Measurements from ENCODE around the gene TTPAL. TPM values are rescaled to one million over a fixed set of nuclear protein-coding genes. Genes with fewer than 3 reads are reported as not detected.

The TTPAL gene
- total RNA-seq, 4 donors from 2014 or later = 9.2 to 21.8 (median 13.8) TPM

- ATAC-seq = no peak
Measured at GRCh38 chr20:44442298-44443070, 33.2 kb upstream of the TTPAL start.

GRCh38 chr20:44445742-44446710, 29.6 kb upstream of the TTPAL start:
- Histone ChIP-seq H3K36me3 (no peaks in the 10 kb centered on the region), H3K4me3 (no peak overlapping the region), H3K9me3 (no peaks in the 10 kb centered on the region), H3K27ac (no peak overlapping the region), H3K4me1 (no peaks in the 10 kb centered on the region), H3K27me3 (peaks cover 5% of the 10 kb centered on the region)
- WGBS, 2 donors (ENCODE audit: low coverage in 1 of 2) = 71 to 90% methylated on average over 2 to 6 of the region's 6 CpGs
- no peak for TF ChIP-seq EP300 (IDR thresholded peaks at IDR 0.05)
- TF ChIP-seq POLR2A (IDR thresholded peaks at IDR 0.05) = no peak
- no peak for TF ChIP-seq POLR2AphosphoS5 (IDR thresholded peaks at IDR 0.05)
- no peak for TF ChIP-seq CTCF (IDR thresholded peaks at IDR 0.05)
- ATAC-seq = no peak

More at GRCh38 chr20:44442298-44443070, 33.2 kb upstream of the TTPAL start:
- H3K4me1 ChIP-seq = no peaks in the 10 kb centered on the region
- no peaks in the 10 kb centered on the region for H3K36me3 ChIP-seq
- peaks cover 20% of the 10 kb centered on the region for H3K27me3 ChIP-seq
- no peak for TF ChIP-seq POLR2AphosphoS5 (IDR thresholded peaks at IDR 0.05)
- TF ChIP-seq CTCF (IDR thresholded peaks at IDR 0.05) = no peak
- TF ChIP-seq POLR2A (IDR thresholded peaks at IDR 0.05) = no peak
- no peak for TF ChIP-seq EP300 (IDR thresholded peaks at IDR 0.05)
- H3K9me3 ChIP-seq = no peaks in the 10 kb centered on the region
- WGBS, 2 donors (ENCODE audit: low coverage in 1 of 2) = 51 to 57% methylated on average over 5 to 6 of the region's 12 CpGs
- no peak overlapping the region for H3K4me3 ChIP-seq
- H3K27ac ChIP-seq = no peak overlapping the region

- TF ChIP-seq POLR2A (IDR thresholded peaks at IDR 0.05) (no peak), CTCF (IDR thresholded peaks at IDR 0.05) (no peak), EP300 (IDR thresholded peaks at IDR 0.05) (no peak), POLR2AphosphoS5 (IDR thresholded peaks at IDR 0.05) (no peak)
- WGBS, 2 donors (ENCODE audit: low coverage in 1 of 2) = 58 to 83% methylated on average over 3 of the region's 3 CpGs
- peaks cover 6% of the 10 kb centered on the region for H3K27me3 ChIP-seq
- H3K36me3 ChIP-seq = no peaks in the 10 kb centered on the region
- H3K4me3 ChIP-seq = no peak overlapping the region
- H3K27ac ChIP-seq = no peak overlapping the region
- H3K4me1 ChIP-seq = no peaks in the 10 kb centered on the region
- ATAC-seq = no peak
- H3K9me3 ChIP-seq = no peaks in the 10 kb centered on the region
Measured at GRCh38 chr20:44447827-44448419, 27.8 kb upstream of the TTPAL start.

- no peak for TF ChIP-seq EP300 (IDR thresholded peaks at IDR 0.05)
- no peak for TF ChIP-seq CTCF (IDR thresholded peaks at IDR 0.05)
- TF ChIP-seq POLR2A (IDR thresholded peaks at IDR 0.05) = no peak
- TF ChIP-seq POLR2AphosphoS5 (IDR thresholded peaks at IDR 0.05) = no peak
- WGBS, 2 donors (ENCODE audit: low coverage in 1 of 2) = 61 to 68% methylated on average over 2 to 7 of the region's 9 CpGs
- no peaks in the 10 kb centered on the region for H3K9me3 ChIP-seq
- peaks cover 6% of the 10 kb centered on the region for H3K27me3 ChIP-seq
- H3K36me3 ChIP-seq = no peaks in the 10 kb centered on the region
- H3K4me3 ChIP-seq = no peak overlapping the region
- no peak overlapping the region for H3K27ac ChIP-seq
- no peaks in the 10 kb centered on the region for H3K4me1 ChIP-seq
- ATAC-seq = no peak
Measured at GRCh38 chr20:44448753-44449546, 26.7 kb upstream of the TTPAL start.

Data from gastroesophageal sphincter (tissue), 4 donors.